Measurements from ENCODE around the gene ITLN1.

Gene ITLN1

GRCh38 chr1:160835751-160836150 lies 49.2 kb downstream of the ITLN1 start:
- no peak for DNase-seq (ENCODE audit: low read depth)
- in situ Hi-C loops (cut with HindIII; ENCODE audit: low sequenced_read_pairs): no loop called here
- no peak overlapping the region for H3K4me3 ChIP-seq (ENCODE audit: low read depth, low read length)
- no peak for TF ChIP-seq CTCF (IDR thresholded peaks at IDR 0.05; ENCODE audit: low read depth, low read length, missing control alignments)

GRCh38 chr1:160834945-160835565 lies 49.9 kb downstream of the ITLN1 start:
- H3K4me3 ChIP-seq (ENCODE audit: low read depth, low read length): no peak overlapping the region
- DNase-seq (ENCODE audit: low read depth): no peak
- peak; percentile 54 for TF ChIP-seq CTCF (IDR thresholded peaks at IDR 0.05; ENCODE audit: low read depth, low read length, missing control alignments)
- in situ Hi-C loops (cut with HindIII; ENCODE audit: low sequenced_read_pairs): no loop called here

GRCh38 chr1:160830321-160831153 lies 54.4 kb downstream of the ITLN1 start:
- no peak overlapping the region for H3K4me3 ChIP-seq (ENCODE audit: low read depth, low read length)
- TF ChIP-seq CTCF (IDR thresholded peaks at IDR 0.05; ENCODE audit: low read depth, low read length, missing control alignments): peak; percentile 61
- no peak for DNase-seq (ENCODE audit: low read depth)
- in situ Hi-C loops (cut with HindIII; ENCODE audit: low sequenced_read_pairs): no loop called here

GRCh38 chr1:160829766-160830165 lies 55.2 kb downstream of the ITLN1 start:
- H3K4me3 ChIP-seq (ENCODE audit: low read depth, low read length): no peak overlapping the region
- no peak for TF ChIP-seq CTCF (IDR thresholded peaks at IDR 0.05; ENCODE audit: low read depth, low read length, missing control alignments)
- in situ Hi-C loops (cut with HindIII; ENCODE audit: low sequenced_read_pairs): no loop called here
- DNase-seq (ENCODE audit: low read depth): no peak

GRCh38 chr1:160827418-160827817 lies 57.6 kb downstream of the ITLN1 start:
- no peak overlapping the region for H3K4me3 ChIP-seq (ENCODE audit: low read depth, low read length)
- in situ Hi-C loops (cut with HindIII; ENCODE audit: low sequenced_read_pairs): no loop called here
- TF ChIP-seq CTCF (IDR thresholded peaks at IDR 0.05; ENCODE audit: low read depth, low read length, missing control alignments): no peak
- DNase-seq (ENCODE audit: low read depth): no peak

- in situ Hi-C loops (cut with HindIII; ENCODE audit: low sequenced_read_pairs): no loop called here
- no peak for TF ChIP-seq CTCF (IDR thresholded peaks at IDR 0.05; ENCODE audit: low read depth, low read length, missing control alignments)
- no peak for DNase-seq (ENCODE audit: low read depth)
- H3K4me3 ChIP-seq (ENCODE audit: low read depth, low read length): no peak overlapping the region
These were observed 58.4 kb downstream of the ITLN1 start for GRCh38 chr1:160826546-160826945.
